Measurements from ENCODE around the gene PPP1R27.

PPP1R27 gene

GRCh38 chr17:81803728-81804558 is 30.9 kb downstream of the PPP1R27 start, which contains the start of gene GCGR:
TSS of gene GCGR (plus strand) at chr17:81804150. CDS start at chr17:81809019, 4,869 bp downstream.
- DNase-seq, result no peak

GRCh38 chr17:81802856-81803643 is 31.8 kb downstream of the PPP1R27 start:
- DNase-seq, result no peak

GRCh38 chr17:81802048-81802758 is 32.6 kb downstream of the PPP1R27 start:
- no peak for DNase-seq

- no peak for DNase-seq
These were observed 33.5 kb downstream of the PPP1R27 start for GRCh38 chr17:81801327-81801726.

- DNase-seq, result no peak
These were observed 40.3 kb downstream of the PPP1R27 start for GRCh38 chr17:81794509-81794908.

GRCh38 chr17:81794074-81794476 is 40.8 kb downstream of the PPP1R27 start:
- no peak for DNase-seq

- no peak for DNase-seq
These were observed 41.9 kb downstream of the PPP1R27 start for GRCh38 chr17:81792675-81793615.

All from activated CD4-positive, alpha-beta T cell treated with anti-CD3 and anti-CD28 coated beads for 1 hour (primary cell).